Retina (tissue), 1 donor: ENCODE measurements around the gene SOX2.

ENCODE experiments used
- DNase-seq: peaks from one replicate; pipeline ENCODE4 v3.0.0-alpha.2; 2016

The SOX2 gene

DNA sequence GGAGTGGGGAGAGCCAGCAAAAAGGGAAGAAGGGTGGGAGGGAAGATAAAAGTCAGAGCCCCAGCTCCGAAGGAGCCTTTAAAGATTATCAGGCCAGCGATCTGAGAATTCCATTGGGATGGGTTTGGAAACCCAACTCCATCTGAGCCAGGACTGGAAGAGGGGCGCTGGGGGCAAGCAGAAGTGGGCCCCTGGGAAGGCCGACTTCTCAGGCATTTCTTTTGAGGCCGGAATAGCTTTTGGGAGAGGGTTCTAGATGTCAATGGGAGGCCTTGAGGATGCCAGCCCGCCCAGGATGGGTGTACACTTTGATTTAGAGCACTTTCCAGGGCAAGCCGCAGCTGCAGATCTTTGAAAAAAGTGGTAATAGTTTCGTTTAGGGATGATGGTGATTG, 6.6 kb upstream of the SOX2 start:
- peak; percentile 46 for DNase-seq

DNA sequence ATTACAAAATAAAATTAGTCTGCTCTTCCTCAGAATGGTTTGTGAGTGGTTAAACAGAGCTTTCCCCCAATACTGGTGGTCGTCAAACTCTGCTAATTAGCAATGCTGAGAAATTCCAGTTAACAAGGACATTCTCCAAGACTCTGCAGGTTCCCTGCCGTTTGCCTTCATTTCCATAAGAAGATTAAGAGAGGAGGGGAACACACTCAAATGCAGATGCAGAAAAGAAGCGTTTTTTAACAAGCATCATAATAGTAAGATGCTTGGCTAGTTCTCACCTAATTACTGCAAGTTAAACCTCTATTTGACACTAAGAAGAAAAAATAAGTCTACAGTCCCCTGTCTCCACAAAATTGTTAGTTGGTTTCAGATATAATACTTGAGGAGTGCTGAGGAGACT, 3.7 kb upstream of the SOX2 start:
- DNase-seq = peak; percentile 39

DNA sequence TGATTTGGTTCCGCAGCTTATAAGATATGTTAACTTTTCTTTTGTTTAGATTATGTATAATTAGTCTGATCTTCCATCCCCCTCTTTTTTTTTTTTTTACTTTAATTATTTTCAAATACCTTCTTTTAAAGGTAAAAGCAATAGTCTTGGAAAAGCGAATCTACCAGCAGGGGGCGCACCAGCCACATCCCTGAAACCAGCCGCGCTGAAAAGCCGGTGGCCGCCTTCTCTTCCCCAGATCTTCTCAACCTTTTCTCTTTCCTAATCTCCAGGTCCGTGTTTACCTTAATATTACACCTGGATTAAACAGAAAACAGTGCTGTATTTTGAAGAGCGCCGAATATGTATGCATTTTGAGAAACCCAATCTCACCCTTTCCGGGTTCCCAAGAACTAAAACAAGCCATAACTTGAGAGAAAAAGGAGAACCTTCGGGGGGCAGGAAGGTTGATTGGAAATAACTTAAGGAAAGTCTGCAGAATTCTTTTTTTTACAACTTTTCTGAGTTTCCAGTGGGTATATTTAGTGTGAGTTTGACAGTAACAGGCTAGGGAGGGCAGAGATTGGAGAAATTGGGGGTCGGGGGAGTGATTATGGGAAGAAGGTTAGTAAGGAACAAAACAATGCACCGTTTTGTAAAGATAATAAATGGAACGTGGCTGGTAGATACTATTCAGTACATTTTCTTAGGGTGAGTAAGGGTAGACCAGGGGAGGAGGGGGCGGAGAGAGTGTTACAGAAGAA, 2.0 kb upstream of the SOX2 start:
- peak; percentile 86 for DNase-seq

DNA sequence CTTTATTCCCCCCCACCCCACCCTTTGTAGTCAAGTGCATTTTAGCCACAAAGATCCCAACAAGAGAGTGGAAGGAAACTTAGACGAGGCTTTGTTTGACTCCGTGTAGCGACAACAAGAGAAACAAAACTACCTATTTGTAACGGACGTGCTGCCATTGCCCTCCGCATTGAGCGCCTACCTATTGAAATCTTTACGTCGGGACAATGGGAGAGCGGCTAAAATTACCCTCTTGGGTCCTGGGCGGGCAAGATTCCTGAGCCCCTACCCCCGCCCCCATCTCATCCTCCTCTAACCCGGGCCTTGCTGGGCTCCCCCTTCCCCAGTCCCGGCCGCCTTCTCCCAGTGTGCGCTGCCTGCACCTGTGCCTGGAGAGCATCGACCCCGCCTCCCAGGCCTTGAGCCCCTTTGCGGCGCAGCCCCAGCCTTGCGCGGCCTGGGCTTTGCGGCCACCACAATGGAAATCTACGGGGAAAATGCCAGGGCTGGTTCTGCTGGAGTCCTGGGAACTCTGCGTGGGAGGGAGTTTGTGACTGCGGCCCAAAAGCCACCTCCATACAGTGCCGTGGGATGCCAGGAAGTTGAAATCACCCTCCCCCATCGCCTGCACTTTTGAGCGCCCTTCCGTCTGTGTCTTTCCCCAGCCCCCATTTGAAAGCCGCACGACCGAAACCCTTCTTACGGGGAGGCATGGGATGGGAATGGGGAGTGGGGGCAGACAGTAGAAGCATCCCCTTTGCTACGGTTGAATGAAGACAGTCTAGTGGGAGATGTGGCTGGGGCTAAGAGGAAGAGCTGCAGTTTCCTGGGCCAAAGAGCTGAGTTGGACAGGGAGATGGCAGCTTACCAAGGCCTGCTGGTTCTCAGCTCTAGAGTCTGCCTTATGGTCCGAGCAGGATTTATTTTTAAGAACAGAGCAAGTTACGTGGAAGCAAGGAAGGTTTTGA, 1.1 kb upstream of the SOX2 start:
- peak; percentile 77 for DNase-seq

DNA sequence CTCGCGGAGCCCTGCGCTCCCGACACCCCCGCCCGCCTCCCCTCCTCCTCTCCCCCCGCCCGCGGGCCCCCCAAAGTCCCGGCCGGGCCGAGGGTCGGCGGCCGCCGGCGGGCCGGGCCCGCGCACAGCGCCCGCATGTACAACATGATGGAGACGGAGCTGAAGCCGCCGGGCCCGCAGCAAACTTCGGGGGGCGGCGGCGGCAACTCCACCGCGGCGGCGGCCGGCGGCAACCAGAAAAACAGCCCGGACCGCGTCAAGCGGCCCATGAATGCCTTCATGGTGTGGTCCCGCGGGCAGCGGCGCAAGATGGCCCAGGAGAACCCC, 464 bp downstream of the SOX2 start:
- DNase-seq = no peak

DNA sequence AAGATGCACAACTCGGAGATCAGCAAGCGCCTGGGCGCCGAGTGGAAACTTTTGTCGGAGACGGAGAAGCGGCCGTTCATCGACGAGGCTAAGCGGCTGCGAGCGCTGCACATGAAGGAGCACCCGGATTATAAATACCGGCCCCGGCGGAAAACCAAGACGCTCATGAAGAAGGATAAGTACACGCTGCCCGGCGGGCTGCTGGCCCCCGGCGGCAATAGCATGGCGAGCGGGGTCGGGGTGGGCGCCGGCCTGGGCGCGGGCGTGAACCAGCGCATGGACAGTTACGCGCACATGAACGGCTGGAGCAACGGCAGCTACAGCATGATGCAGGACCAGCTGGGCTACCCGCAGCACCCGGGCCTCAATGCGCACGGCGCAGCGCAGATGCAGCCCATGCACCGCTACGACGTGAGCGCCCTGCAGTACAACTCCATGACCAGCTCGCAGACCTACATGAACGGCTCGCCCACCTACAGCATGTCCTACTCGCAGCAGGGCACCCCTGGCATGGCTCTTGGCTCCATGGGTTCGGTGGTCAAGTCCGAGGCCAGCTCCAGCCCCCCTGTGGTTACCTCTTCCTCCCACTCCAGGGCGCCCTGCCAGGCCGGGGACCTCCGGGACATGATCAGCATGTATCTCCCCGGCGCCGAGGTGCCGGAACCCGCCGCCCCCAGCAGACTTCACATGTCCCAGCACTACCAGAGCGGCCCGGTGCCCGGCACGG, 991 bp downstream of the SOX2 start:
- DNase-seq = peak; percentile 88

DNA sequence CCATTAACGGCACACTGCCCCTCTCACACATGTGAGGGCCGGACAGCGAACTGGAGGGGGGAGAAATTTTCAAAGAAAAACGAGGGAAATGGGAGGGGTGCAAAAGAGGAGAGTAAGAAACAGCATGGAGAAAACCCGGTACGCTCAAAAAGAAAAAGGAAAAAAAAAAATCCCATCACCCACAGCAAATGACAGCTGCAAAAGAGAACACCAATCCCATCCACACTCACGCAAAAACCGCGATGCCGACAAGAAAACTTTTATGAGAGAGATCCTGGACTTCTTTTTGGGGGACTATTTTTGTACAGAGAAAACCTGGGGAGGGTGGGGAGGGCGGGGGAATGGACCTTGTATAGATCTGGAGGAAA, 1.5 kb downstream of the SOX2 start:
- DNase-seq = no peak

DNA sequence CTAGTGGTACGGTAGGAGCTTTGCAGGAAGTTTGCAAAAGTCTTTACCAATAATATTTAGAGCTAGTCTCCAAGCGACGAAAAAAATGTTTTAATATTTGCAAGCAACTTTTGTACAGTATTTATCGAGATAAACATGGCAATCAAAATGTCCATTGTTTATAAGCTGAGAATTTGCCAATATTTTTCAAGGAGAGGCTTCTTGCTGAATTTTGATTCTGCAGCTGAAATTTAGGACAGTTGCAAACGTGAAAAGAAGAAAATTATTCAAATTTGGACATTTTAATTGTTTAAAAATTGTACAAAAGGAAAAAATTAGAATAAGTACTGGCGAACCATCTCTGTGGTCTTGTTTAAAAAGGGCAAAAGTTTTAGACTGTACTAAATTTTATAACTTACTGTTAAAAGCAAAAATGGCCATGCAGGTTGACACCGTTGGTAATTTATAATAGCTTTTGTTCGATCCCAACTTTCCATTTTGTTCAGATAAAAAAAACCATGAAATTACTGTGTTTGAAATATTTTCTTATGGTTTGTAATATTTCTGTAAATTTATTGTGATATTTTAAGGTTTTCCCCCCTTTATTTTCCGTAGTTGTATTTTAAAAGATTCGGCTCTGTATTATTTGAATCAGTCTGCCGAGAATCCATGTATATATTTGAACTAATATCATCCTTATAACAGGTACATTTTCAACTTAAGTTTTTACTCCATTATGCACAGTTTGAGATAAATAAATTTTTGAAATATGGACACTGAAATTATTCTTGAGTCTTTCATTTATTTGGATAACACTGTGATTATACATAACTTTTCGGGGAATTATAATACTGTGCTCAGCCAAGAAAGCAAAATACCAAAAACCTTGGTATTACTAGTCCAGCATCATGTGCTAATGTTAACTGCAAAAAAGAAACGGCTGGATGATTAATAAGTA, 2.2 kb downstream of the SOX2 start:
- no peak for DNase-seq

DNA sequence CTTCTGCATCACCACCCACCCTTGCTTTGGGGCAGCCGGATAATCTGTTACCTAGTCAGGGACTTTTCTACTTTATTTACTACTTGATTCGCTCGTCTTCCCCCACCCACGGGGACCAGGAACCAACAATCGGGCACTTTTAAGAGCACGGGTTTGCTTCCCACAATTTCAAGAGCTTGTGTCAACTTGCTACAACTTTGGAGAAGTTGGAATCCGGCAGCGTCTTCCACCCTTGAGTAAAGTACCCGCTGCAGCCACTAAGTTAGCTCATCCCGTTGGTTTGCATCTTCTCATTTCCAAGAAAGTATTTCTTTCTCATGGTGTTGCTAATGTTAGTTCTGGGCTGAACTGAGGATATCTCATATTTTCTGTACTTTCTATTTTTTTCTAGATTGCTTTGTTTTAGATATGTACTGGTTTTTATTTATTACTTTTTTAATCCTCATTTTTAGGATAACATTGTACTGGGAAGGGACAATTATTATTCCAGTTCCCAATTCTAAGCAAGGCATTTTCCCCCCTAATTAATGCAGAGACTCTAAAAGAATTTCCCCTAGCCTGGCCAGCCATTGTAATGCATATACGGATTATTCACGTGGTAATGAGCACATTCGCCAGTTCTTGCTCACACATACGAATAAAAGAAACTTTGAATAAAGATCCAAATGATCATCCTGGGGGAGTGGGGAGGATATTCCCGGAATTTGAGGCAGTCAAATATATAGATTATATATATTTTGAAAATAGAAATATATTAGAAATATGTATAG, 4.0 kb downstream of the SOX2 start:
- DNase-seq = peak; percentile 45

DNA sequence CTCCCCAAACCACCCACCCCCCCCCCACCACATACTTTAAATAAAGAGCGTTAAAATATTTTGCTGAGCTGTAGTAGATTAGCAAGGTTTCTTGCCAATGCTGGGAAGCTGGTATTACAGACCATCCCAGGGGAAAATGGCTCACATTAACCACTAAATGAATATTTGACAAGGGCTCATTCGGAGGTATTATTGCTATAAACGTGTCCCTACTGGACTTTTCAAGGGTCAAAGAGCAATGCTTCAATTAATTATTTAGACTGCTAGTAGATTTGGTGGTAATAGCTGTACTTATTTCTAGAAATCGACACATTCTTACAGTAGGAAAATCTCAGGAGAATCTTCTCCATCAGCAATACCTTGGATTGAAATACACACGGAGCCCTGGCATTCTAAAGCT, 5.2 kb downstream of the SOX2 start:
- no peak for DNase-seq

DNA sequence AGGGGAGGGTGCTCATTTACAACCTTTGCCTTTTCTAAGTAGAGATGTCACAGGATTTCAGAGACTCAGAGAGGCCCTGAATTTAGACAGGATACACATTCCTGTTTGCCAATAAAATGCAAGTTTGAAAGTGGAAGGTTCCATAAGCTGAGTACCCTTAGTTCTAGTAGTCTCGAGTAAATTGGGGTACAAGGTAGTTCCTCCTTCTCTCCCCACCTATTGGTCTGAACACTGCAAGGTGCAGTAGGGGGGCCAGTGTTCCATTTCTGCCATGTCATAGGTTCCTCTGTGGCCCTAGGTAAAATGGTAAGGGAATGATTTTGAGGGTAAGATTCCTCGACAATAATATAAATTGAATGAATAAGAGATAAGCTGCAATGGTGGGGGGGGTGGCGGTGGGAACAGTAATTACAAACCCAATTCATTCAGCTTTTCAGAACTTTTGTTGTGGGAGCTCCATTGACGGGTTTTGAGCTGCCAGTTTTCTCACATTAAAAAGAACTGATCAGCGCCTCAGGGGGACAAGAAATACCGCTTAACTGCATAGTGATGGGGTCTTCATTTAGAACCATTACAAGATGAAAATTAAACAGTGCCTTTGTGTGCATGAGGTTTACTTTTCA, 5.9 kb downstream of the SOX2 start:
- peak; percentile 56 for DNase-seq

DNA sequence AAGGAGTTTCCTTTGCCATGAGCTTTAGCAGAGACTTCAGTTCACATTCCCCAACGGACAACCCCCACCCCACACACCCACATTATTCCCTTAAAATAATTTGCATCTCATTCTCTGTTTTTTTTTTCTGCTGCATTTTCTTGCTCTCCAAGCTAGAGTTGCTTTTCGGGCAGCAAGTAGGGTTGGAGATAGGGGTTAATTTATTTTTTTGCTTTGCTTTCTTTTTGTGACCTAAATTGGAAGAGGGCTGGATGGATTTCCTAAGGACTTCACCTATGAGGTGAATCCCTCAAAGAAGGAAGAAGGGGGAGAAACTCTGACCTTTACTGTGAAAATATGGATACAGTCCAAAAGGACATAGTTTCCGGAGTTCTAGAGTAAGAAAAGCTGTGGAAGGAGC, 6.6 kb downstream of the SOX2 start:
- DNase-seq = peak; percentile 35

DNA sequence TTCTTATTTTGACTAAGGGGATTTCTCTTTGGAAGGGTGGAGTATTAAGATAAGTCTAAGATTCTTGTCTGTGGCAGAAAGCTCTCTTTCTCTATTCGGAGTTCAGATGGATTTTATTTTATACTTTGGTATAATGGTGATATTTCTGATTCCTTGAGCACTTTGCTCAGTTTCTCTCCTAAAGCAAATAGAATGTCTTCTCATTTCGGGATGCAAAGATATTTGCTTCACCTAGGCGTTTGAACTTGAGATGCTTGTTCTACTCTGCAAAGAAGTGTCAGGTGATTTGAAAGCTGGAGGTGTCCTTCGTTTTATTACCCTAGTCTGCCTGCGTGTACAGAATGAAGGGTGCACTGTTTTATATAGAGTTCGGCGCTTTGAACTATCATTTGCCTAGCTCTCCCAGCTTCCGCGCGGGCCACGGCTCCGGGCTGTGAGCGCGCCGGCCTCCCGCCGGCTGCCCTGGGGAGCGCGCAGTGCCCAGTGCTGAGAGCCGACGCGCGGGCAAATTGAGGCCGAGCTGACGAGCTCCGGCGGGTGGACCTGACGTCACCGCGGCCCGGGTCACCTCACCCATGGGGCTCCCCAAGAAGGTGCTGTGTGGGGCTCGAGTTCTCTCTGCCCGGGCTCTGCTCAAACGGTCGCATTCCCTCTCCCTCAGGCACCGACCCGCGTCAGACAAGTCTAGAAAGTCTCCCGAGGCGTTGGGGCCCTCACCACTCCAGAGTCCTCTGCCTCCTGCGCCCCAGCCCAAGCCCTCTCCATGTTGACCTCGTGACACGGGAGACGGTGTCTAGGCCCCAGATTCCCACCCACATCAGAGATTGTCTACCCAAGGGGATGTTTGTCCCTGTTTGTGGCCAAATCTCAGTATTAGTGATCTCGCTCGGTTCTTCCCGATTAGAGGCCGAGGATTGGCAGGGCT, 7.5 kb downstream of the SOX2 start:
- peak; percentile 85 for DNase-seq

DNA sequence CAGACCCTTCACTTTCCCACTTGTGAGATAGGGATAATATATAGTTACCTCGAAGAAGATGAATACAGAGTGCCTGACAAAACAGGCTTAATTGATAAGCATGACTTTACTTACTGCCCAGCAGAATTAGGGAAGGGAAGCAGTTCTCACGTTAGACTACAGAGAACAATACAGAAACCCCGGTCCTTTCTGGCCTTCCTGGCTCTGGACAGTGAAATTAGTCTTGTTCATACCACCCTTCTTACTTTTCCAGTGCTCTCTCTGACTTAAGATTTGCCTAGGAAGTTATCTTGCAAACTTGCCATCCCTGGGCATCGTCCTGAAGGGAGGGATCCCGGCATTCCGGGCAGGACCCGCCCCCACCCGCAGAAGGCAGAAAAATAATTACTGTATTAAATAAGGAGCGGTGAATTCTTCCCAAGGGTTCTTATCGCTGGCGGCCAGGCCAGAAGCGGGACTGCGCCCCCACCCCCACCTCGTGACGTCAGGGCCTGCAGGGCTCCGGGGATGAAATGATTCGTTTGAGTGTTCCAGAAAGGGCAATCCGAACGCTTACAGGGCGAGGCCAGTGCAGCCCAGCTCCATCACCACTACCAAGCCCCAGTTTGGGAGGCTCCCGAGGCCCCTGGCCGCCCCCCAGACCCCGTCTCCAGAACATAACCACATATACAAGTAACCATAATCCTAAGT, 8.4 kb downstream of the SOX2 start:
- peak; percentile 79 for DNase-seq

DNA sequence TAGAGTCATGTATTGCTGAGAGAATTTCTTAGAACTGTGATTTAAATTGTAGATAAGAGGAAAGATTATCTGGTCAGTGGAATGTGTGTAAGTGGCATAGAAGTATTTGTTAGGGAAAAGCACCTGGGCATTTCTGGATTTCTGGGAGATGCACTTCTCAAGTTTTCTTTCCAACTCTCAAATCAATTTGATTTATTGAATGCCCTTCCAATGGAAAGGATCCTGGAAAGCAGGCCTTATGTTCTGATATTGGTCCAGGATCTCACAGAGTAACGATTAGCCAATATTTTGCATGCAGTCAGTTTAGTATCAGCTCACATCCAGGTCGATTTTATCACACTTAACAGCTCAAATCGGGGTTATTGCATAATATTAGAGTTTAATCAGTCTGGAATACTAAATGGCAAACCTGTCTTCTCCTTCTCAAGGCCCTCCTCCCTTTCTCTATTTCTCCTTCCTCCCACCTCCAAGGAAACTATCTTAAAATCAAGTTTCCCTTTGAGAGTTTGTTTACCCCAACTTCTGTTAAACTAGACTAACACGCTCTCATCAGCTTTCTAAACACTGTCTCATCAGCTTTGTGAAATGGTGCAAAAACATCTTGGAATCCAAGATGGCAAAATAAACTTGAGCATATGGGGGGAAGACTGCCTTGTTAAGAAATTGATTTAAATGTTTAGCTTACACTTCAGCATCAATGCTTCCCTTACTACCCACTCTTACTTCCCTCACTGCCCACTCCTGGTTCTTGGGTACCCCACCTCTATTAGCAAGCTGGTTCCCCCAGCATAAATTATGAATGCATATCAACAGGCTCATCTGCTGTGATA, 9.5 kb downstream of the SOX2 start:
- DNase-seq = peak; percentile 27

DNA sequence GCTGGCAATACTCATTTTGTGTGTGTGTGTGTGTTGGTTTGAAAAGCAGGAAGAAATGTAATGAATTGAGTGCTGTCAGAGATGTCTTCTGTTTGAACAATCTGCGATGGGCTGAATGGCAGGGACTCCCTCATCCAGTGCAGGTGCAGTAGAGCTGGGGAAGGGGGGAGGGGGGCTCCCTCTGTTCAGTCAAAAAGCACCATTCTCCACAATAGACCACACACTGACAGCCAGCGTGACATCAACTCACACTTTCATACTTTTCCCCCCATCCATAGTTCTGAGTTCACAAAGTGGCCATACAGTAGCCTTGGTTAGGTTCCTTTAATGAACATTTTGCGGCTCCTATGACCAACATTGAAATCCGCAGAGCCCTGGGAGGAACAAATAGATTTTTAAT, 10.4 kb downstream of the SOX2 start:
- DNase-seq = peak; percentile 66

DNA sequence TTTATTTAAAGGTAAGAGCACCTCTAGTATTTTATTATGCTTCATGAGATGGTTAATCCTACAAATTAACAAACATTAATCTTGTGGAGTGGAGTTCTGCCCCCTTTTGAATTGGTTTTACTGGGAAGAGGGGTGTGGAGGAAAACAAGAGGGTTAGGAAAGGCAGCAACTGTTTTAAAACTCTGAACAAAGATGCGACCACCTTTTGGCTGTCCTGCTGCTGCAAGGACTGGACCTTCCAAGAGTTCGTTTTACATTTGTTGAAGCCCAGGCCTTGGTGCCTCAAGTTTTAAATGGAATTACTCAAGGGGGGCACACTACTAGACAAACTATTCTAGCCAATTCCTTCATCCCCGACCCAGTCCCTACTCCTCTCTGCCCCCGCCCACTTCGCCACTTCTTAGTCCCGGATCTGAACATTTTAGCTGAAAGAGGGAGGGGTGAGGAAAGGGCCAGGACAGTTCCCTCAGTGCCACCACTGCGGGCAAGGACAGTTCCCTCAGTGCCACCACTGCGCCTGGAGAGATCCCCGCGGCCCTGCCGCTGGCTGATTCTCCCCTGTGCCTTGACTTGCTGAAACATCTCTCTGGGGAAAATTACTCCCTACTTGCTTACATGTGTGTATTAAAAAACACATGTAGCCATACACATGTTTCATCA, 11.2 kb downstream of the SOX2 start:
- no peak for DNase-seq

DNA sequence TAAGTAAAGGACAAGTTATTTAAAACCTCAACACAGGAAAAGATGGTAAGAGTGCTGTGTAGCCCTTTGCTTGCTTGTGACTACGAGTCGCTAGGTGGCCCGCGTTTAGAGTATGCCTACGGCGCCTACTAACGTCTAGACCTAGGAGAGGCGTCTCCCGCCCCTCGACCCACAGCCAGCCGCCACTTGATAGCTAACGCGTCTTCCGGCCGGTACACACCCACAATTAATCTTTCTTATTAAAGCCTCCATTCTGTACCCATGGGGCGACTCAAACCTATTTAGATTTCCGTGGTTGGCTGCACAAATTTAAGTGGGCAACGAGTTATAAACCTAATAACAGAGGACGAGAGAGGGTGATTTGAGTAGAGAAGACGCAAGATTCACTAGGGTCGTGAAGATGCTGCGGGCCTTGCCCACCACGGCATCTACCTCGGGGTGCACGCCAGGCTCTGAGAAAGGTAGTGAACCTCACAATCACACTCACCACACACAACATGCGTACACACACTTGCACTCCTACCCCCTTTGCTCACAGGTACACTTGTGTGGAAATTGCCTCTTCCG, 12.0 kb downstream of the SOX2 start:
- DNase-seq = no peak
